DMS 273 (cell line): ENCODE data around the gene LRRN2.

Experiments
- DNase-seq: peaks from one replicate; lab custom pipeline; 2025; ENCODE audit not compliant: unreplicated experiment; lab: John Stamatoyannopoulos, UW

LRRN2 gene

GRCh38 chr1:204692841-204693356 lies 7.4 kb upstream of the LRRN2 start:
- DNase-seq = no peak

- DNase-seq = peak; percentile 43
Measured at GRCh38 chr1:204692325-204692840, 6.8 kb upstream of the LRRN2 start.

GRCh38 chr1:204691328-204691730 lies 5.8 kb upstream of the LRRN2 start:
- DNase-seq = peak; percentile 31

GRCh38 chr1:204688776-204689175 lies 3.2 kb upstream of the LRRN2 start:
- no peak for DNase-seq

- DNase-seq = no peak
Measured at GRCh38 chr1:204688007-204688406, 2.5 kb upstream of the LRRN2 start.

- DNase-seq = peak; percentile 79
Measured at GRCh38 chr1:204684571-204685235, 835 bp downstream of the LRRN2 start.

GRCh38 chr1:204684206-204684570 lies 1.4 kb downstream of the LRRN2 start:
- peak; percentile 88 for DNase-seq

- DNase-seq = no peak
Measured at GRCh38 chr1:204683284-204684205, 2.0 kb downstream of the LRRN2 start.

GRCh38 chr1:204680461-204680860 lies 5.1 kb downstream of the LRRN2 start:
- peak; percentile 30 for DNase-seq

- DNase-seq = no peak
Measured at GRCh38 chr1:204680051-204680450, 5.5 kb downstream of the LRRN2 start.

GRCh38 chr1:204678721-204679475 lies 6.6 kb downstream of the LRRN2 start:
- peak; percentile 16 for DNase-seq

GRCh38 chr1:204677864-204678263 lies 7.7 kb downstream of the LRRN2 start:
- no peak for DNase-seq

- no peak for DNase-seq
Measured at GRCh38 chr1:204676043-204676442, 9.5 kb downstream of the LRRN2 start.

GRCh38 chr1:204673909-204674649 lies 11.5 kb downstream of the LRRN2 start:
- peak; percentile 68 for DNase-seq

- no peak for DNase-seq
Measured at GRCh38 chr1:204673209-204673608, 12.3 kb downstream of the LRRN2 start.

GRCh38 chr1:204672482-204673121 lies 12.9 kb downstream of the LRRN2 start:
- DNase-seq = peak; percentile 63

GRCh38 chr1:204672069-204672468 lies 13.5 kb downstream of the LRRN2 start:
- DNase-seq = no peak

- DNase-seq = no peak
Measured at GRCh38 chr1:204670152-204670927, 15.2 kb downstream of the LRRN2 start.

GRCh38 chr1:204669579-204669978 lies 16.0 kb downstream of the LRRN2 start:
- no peak for DNase-seq
